C4-2B (cell line): ENCODE measurements around the gene TMEM205.
"Not testable (repeated sequence)": the region's sequence is repeated elsewhere in the genome, so short reads cannot be mapped to it uniquely, and the experiment has no call there.

Experiments
- H3K27ac ChIP-seq: fragments of 450-650 bp; 2 replicates; pipeline ENCODE4 v1.5.1; 2017
- CTCF ChIP-seq: fragments of 450-650 bp; conservative IDR thresholded peaks from 2 replicates; pipeline ENCODE4 v1.5.1; 2017; ENCODE audit warnings: mild to moderate bottlenecking
- ZFX ChIP-seq: fragments of 450-650 bp; IDR thresholded peaks from 2 replicates; pipeline ENCODE4 v1.6.1; 2017

TMEM205 gene

GRCh38 chr19:11321191-11322126, 24.6 kb downstream of the TMEM205 start:
- no peak overlapping the region for H3K27ac ChIP-seq
- no peak for TF ChIP-seq ZFX
- TF ChIP-seq CTCF, result no peak

- not testable (repeated sequence) for H3K27ac ChIP-seq
Measured at GRCh38 chr19:11320278-11320995, 25.6 kb downstream of the TMEM205 start.

- TF ChIP-seq CTCF (no peak), ZFX (no peak)
- H3K27ac ChIP-seq, result no peak overlapping the region
Measured at GRCh38 chr19:11306337-11306736, 39.7 kb downstream of the TMEM205 start.

GRCh38 chr19:11304936-11305335, 41.1 kb downstream of the TMEM205 start:
- TF ChIP-seq CTCF (no peak), ZFX (no peak)
- H3K27ac ChIP-seq, result no peak overlapping the region

- TF ChIP-seq ZFX (no peak), CTCF (no peak)
- no peak overlapping the region for H3K27ac ChIP-seq
Measured at GRCh38 chr19:11300811-11301120, 45.3 kb downstream of the TMEM205 start.

GRCh38 chr19:11299946-11300810, 45.9 kb downstream of the TMEM205 start:
- H3K27ac ChIP-seq, result no peak overlapping the region
- no peak for TF ChIP-seq CTCF
- no peak for TF ChIP-seq ZFX

- TF ChIP-seq CTCF, result no peak
- no peak for TF ChIP-seq ZFX
- H3K27ac ChIP-seq, result no peak overlapping the region
Measured at GRCh38 chr19:11296264-11296663, 49.8 kb downstream of the TMEM205 start.
